Measurements from ENCODE around the gene AMHR2. TPM values are rescaled to one million over a fixed set of nuclear protein-coding genes. Genes with fewer than 3 reads are reported as not detected.

Gene AMHR2
- total and polyA plus RNA-seq, 9 of the 15 experiments (the other 6 are each of a cell fraction or from before 2014, with no cell fraction given) = 8.9 to 49.7 (median 19.3) TPM

- no TSS peak for BruUV-seq (replicated peaks)
Observed at GRCh38 chr12:53461059-53461458, 37.4 kb downstream of the AMHR2 start.

GRCh38 chr12:53461591-53461990 lies 37.9 kb downstream of the AMHR2 start:
- no peaks in the 10 kb centered on the region for H3K27me3 ChIP-seq (ENCODE audit: control insufficient read depth in 2 of 2, insufficient read depth in 2 of 2, low read length in 2 of 2)
- FAIRE-seq (no peak), DNase-seq (ENCODE audit: extremely low read depth in 1 of 4, low spot score in 3 of 4) (no peak), ATAC-seq (no peak)
- WGBS (ENCODE audit: insufficient coverage, low coverage, missing lambda C conversion rate) = 93% methylated on average over 8 of the region's 8 CpGs
- in situ Hi-C loops (cut with MboI) = no loop called here
- no peak overlapping the region for H3K4me3 ChIP-seq
- no peak overlapping the region for H2AFZ ChIP-seq (ENCODE audit: low read depth, low read length)
- H3K9me1 ChIP-seq (ENCODE audit: control insufficient read depth, insufficient read depth, low read length) = no peaks in the 10 kb centered on the region
- peaks cover 25% of the 10 kb centered on the region for H4K20me1 ChIP-seq (replicated peaks; ENCODE audit: control insufficient read depth, insufficient read depth, low read length)
- H3K36me3 ChIP-seq (ENCODE audit: control insufficient read depth, insufficient read depth, low read length) = peaks cover 100% of the 10 kb centered on the region
- ChIA-PET CTCF (ENCODE audit: low intra/inter-chr PET ratio) (no interaction called here), POLR2A (interaction anchor here (0.6 to 8.8 kb wide), 8 partner anchors 9 to 406 kb away, joined by 3 to 87 read pairs (median 4); partner anchors contain the start of genes AAAS and TARBP2)
- peaks cover 98% of the 10 kb centered on the region for H3K79me2 ChIP-seq (ENCODE audit: control insufficient read depth, insufficient read depth, low read length)
- intact Hi-C loops (cut with micrococcal nuclease) = no loop called here
- H3K9me3 ChIP-seq (replicated peaks; ENCODE audit: control insufficient read depth, insufficient read depth, low read depth, low read length) = no peaks in the 10 kb centered on the region
- H3K27ac ChIP-seq (ENCODE audit: extremely low read depth, low read depth, low read length) = no peak overlapping the region
- no peak overlapping the region for H3K9ac ChIP-seq (ENCODE audit: insufficient read depth in 1 of 2, low read depth in 2 of 2, low read length in 2 of 2)
- no peak overlapping the region for H3K4me2 ChIP-seq (ENCODE audit: insufficient read depth, low read length)
- peaks cover 0 to 3% of the 10 kb centered on the region in 2 experiments; a peak in 1 of 5 replicates for H3K4me1 ChIP-seq (replicated peaks in 1 of 2; ENCODE audit: control insufficient read depth in 2 of 2, insufficient read depth in 2 of 2, low read length in 2 of 2)
- BruUV-seq (replicated peaks) = no TSS peak
- TF ChIP-seq ARID1B (IDR thresholded peaks at IDR 0.05) (no peak), SRSF1 (IDR thresholded peaks at IDR 0.05; ENCODE audit: low read depth, low read length) (no peak), ZNF695 (CRISPR knock-in tag; IDR thresholded peaks at IDR 0.05) (no peak), ATF1 (CRISPR knock-in tag; IDR thresholded peaks at IDR 0.05) (no peak), ATF1 (tag; IDR thresholded peaks at IDR 0.05) (no peak), ZNF57 (CRISPR knock-in tag; IDR thresholded peaks at IDR 0.05) (no peak), NR3C1 (CRISPR knock-in tag; IDR thresholded peaks at IDR 0.05) (no peak), PBX2 (CRISPR knock-in tag; IDR thresholded peaks at IDR 0.05; ENCODE audit: low read depth) (no peak), PBX2 (tag; conservative IDR thresholded peaks at IDR 0.05; ENCODE audit: low read depth) (no peak)
- TF ChIP-seq, protein P1, sequence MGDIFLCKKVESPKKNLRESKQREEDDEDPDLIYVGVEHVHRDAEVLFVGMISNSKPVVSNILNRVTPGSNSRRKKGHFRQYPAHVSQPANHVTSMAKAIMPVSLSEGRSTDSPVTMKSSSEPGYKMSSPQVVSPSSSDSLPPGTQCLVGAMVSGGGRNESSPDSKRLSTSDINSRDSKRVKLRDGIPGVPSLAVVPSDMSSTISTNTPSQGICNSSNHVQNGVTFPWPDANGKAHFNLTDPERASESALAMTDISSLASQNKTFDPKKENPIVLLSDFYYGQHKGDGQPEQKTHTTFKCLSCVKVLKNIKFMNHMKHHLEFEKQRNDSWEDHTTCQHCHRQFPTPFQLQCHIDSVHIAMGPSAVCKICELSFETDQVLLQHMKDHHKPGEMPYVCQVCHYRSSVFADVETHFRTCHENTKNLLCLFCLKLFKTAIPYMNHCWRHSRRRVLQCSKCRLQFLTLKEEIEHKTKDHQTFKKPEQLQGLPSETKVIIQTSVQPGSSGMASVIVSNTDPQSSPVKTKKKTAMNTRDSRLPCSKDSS (IDR thresholded peaks at IDR 0.05; ENCODE audit: low read depth, partially characterized antibody) = no peak

More at GRCh38 chr12:53461059-53461458, 37.4 kb downstream of the AMHR2 start:
- CTCF ChIA-PET (ENCODE audit: low intra/inter-chr PET ratio) = interaction anchor here (0.7 kb wide), 1 partner anchor 15 kb away, joined by 3 read pairs; no protein-coding TSS in a partner anchor
- TF ChIP-seq RBFOX2 (IDR thresholded peaks at IDR 0.05; ENCODE audit: low read depth, low read length) (peak; percentile 41; the same call in 1 of the 2 replicates), CEBPG (CRISPR knock-in tag; IDR thresholded peaks at IDR 0.05) (no peak), CEBPG (tag; conservative IDR thresholded peaks at IDR 0.05 in 1 of 2, IDR thresholded peaks at IDR 0.05 in 1 of 2) (no peak), POLR2A (conservative IDR thresholded peaks at IDR 0.05) (0 out of 2 replicates have a peak, but pooled peaks have one; percentile 24), POLR2AphosphoS5 (IDR thresholded peaks at IDR 0.05; ENCODE audit: control insufficient read depth, insufficient read depth, low read depth, low read length) (peak; percentile 39; the same call in 1 of the 2 replicates), ZNF408 (CRISPR knock-in tag; IDR thresholded peaks at IDR 0.05; ENCODE audit: low read depth) (no peak), POLR2G (IDR thresholded peaks at IDR 0.05; ENCODE audit: low read depth, low read length) (0 out of 2 replicates have a peak, but pooled peaks have one; percentile 12)
- H3K27me3 ChIP-seq (ENCODE audit: control insufficient read depth in 2 of 2, insufficient read depth in 2 of 2, low read length in 2 of 2) = no peaks in the 10 kb centered on the region
- FAIRE-seq = no peak
- no peaks in the 10 kb centered on the region for H3K9me3 ChIP-seq (replicated peaks; ENCODE audit: control insufficient read depth, insufficient read depth, low read depth, low read length)
- H3K9me1 ChIP-seq (ENCODE audit: control insufficient read depth, insufficient read depth, low read length) = no peaks in the 10 kb centered on the region
- H3K27ac ChIP-seq (ENCODE audit: extremely low read depth, low read depth, low read length) = no peak overlapping the region
- peaks cover 98% of the 10 kb centered on the region for H3K79me2 ChIP-seq (ENCODE audit: control insufficient read depth, insufficient read depth, low read length)
- no peak for DNase-seq (ENCODE audit: extremely low read depth in 1 of 4, low spot score in 3 of 4)
- no peak for ATAC-seq
- POLR2A ChIA-PET = interaction anchor here (0.7 to 8.8 kb wide), 4 partner anchors 14 to 406 kb away, joined by 3 to 87 read pairs (median 4); partner anchors contain the start of gene TARBP2
- WGBS (ENCODE audit: insufficient coverage, low coverage, missing lambda C conversion rate) = 77% methylated on average over 3 of the region's 3 CpGs
- no peak overlapping the region for H3K4me3 ChIP-seq
- H3K4me2 ChIP-seq (ENCODE audit: insufficient read depth, low read length) = no peak overlapping the region
- H3K9ac ChIP-seq (ENCODE audit: insufficient read depth in 1 of 2, low read depth in 2 of 2, low read length in 2 of 2) = peak overlapping the region in 1 of 2 experiments; percentile 12; a peak in 1 of 4 replicates
- H3K36me3 ChIP-seq (ENCODE audit: control insufficient read depth, insufficient read depth, low read length) = peaks cover 100% of the 10 kb centered on the region
- no peak overlapping the region for H2AFZ ChIP-seq (ENCODE audit: low read depth, low read length)
- in situ Hi-C loops (cut with MboI) (no loop called here), intact Hi-C loops (cut with micrococcal nuclease) (no loop called here)
- peaks cover 0 to 3% of the 10 kb centered on the region in 2 experiments; a peak in 1 of 5 replicates for H3K4me1 ChIP-seq (replicated peaks in 1 of 2; ENCODE audit: control insufficient read depth in 2 of 2, insufficient read depth in 2 of 2, low read length in 2 of 2)
- H4K20me1 ChIP-seq (replicated peaks; ENCODE audit: control insufficient read depth, insufficient read depth, low read length) = peaks cover 25% of the 10 kb centered on the region

All from K562 (cell line).